A673 (cell line): ENCODE data around the gene OR7G2.

Experiments used
- CTCF ChIP-seq: fragments of 300-800, 200-600 bp; sonication (generic); conservative IDR thresholded peaks from 2 replicates; pipeline ENCODE4 v1.5.1; 2017; ENCODE audit warnings: low read depth, mild to moderate bottlenecking, antibody characterized with exemption, low read length, moderate library complexity, mixed read lengths
- EZH2 ChIP-seq: fragments of 200-600 bp; sonication (generic); IDR thresholded peaks from 2 replicates; pipeline ENCODE4 v1.6.1; 2017; ENCODE audit warnings: borderline replicate concordance, low read depth, mild to moderate bottlenecking, mixed read lengths, antibody characterized with exemption, low read length; ENCODE audit not compliant: poor library complexity, severe bottlenecking

GRCh38 chr19:9054207-9054606, 53.1 kb downstream of the OR7G2 start:
- TF ChIP-seq CTCF (no peak), EZH2 (no peak)
